Measurements from ENCODE around the gene NAALADL2.

Gene NAALADL2

DNA sequence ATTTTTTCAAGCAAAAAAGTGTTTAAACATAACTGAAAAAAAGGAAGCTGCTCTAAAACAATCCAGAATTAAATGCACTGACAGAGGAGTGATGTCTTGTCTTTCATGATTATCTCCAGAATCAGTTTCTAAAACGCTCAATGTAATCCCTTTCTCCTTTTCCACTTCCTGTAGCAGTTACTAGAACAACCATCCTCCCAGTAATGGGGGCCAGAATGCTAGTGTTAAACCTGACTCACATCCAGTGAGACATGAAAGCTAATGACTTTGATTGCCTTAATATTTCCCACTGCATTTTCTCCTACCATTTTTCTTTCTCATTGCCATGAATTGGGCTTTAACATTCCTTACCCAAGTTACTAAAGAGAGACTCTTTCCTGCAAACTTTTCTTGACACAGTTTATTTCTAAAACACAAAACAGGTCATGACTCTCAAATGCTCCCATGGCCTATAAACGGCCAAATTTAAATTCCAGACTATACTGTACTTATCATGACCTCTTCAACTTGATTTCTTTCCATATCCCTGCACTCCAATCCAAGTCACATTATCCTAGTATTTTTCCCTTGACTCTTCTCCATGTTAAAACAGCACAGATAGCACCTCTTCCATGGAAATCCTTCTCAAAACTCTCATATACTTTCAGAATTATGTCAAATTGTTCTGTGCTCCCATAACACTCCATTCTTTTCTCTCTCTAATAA is 341.4 kb downstream of the NAALADL2 start:
- DNase-seq (ENCODE audit: low spot score), result no peak

DNA sequence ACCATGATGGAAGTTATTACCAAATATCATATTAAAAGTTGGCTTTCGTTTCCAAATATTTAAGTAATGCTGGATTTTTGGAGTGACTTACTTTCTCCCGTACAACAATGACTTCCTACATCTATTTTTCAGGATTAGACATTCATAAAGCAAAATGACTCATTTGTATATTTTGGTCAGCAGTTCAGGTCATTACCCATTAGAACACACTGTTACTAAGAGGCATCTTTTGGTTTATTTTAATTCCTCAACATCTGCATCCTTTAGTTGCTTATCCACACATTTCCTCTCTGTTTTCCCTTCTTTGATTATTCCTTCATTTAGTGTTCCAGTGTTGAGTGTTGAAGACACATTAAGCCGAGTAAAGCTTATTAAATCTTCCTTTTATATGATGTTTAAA is 348.2 kb downstream of the NAALADL2 start:
- no peak for DNase-seq (ENCODE audit: low spot score)

DNA sequence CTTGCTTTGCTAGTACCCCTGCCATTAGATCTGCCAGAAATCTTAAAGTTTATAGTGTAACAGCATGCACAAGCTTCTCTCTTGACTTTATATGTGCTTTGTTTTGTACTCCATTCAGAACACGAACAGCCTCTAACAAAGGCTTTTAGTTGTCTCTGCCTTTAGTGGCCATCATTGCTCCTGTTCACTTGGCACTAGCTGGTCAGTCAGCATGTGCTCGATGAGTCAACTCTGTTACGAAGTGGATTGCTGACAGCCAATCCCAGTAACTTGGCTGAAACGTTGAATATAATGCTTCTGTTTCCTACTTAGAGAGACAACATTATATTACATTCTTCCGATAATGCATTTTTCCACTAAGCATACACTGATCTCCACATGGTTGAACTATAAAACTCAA is 349.2 kb downstream of the NAALADL2 start:
- DNase-seq (ENCODE audit: low spot score), result no peak

DNA sequence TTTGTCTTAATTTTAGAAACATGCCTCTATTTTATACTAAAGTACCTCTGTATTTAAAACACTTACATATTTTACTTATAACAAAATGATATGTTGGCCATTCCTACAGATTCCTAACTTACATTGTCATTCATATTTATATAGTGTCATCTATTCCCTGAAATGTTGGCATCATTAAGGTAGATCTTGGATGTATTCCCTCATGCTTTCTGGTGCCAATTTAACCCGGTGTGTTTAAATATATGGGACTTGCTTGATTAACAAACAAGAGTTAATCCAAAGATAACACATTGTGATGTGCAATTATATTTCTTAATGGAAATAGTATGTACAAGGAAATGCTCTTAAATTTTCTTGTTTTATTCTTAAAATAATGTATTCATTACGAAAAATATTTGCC is 352.3 kb downstream of the NAALADL2 start:
- DNase-seq (ENCODE audit: low spot score), result no peak

DNA sequence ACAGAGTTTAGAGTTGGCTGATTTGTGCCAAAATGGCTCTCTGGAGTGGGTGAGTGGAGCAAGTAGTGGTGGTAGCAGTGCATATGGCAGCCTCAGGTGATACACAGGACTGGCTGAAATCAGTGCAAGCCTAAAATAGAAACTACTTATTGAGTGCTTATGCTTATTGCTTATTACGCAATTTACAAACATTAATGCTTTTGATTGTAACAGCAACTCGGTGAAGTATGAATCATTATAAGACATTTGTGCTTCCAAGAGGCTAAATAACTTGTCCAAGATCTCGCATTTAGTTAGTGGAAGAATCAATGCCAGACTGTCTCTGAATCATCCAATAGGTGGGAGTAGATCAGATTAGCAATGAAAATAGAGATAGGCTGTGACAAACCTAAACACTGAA is 353.8 kb downstream of the NAALADL2 start:
- DNase-seq (ENCODE audit: low spot score), result no peak

DNA sequence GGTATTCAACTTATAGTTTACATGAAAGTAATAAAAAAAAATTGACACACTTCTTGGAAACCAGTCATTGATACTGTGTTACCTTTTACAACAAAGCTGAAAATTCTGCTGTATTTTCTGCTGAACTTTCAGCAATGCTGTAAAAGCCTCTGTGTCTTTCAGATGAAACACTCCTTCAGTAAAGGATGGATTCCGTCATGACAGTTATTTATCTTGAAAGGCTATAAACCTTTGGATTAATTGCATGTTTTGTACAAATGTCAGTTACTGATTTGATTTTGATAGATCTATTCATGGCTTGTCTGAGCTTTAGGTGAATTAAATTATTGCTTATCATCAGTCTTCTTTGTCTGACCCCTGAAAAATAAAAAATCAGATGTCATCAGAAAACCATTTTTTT is 355.1 kb downstream of the NAALADL2 start:
- DNase-seq (ENCODE audit: low spot score), result no peak

DNA sequence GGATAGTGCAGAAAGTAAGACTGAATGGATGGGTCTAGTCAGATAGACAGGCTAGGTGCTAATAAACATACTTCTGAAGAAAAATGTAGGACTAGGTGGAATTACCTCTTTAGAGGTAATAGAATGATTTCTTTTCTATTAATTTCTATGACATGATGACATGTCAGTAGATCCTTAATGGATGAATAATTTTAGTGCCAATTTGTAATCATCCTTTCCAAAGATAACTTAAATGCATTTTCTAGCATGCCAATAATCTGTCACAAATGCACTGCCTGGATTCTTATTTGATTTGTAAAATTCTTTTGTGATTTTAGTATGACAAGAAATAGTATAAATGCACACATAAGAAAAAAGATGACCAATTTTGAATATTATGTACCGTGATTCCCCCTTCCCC is 356.7 kb downstream of the NAALADL2 start:
- DNase-seq (ENCODE audit: low spot score), result no peak

DNA sequence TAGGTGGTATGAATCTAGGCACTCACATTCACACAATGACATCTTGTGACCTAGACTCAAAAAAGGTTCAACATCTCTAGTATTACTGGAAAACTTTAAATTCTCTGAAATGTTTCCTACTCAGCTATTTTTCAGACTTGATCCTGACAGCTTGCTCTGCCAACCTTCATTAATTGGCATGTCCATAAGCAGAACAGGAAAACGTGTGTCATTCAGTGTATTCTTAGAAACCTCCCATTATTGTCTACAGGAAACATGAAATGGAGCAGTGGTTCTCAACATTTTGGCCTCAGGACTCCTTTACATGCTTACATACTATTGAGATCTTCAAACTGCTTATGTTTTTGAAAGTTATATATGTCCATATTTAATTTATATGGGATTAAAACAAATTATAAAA is 363.2 kb downstream of the NAALADL2 start:
- DNase-seq (ENCODE audit: low spot score), result no peak

DNA sequence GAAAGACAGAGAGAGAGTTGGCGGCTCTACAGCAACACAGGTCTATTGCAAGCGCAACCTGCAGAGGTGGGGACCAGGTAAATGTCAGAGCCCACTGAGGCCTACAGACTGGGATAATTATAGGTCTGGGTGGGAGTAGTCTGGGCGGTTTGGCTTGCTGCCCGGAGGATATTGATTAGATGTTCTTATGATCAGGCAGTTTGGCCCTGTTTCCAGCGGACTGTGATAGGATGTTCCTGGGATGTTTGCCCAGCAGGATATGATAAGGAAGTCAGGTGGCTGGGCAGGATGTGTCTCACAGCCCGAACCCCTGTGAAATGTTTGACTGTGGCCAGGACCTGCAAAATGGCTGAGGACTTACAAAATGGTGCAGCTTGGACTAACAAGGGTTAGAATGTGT is 364.9 kb downstream of the NAALADL2 start:
- no peak for DNase-seq (ENCODE audit: low spot score)

DNA sequence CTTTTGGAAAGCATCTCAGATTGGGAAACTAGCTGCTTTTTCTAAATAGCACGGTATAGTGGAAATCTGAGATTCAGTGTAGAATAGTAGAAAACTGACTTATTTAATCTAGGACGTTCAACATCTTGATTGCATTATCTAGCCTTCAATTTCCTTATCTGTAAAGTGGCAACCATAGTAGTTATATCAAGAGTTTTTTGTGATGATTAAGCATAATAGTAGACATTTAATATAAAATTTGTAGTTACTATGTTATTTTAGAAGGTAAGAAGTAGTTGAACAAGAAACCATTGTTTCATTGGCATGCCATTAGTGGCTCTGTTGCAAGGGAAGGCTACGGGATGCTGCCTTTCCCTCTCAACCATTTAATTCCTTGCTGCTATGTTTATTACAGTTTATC is 367.3 kb downstream of the NAALADL2 start:
- DNase-seq (ENCODE audit: low spot score), result no peak

DNA sequence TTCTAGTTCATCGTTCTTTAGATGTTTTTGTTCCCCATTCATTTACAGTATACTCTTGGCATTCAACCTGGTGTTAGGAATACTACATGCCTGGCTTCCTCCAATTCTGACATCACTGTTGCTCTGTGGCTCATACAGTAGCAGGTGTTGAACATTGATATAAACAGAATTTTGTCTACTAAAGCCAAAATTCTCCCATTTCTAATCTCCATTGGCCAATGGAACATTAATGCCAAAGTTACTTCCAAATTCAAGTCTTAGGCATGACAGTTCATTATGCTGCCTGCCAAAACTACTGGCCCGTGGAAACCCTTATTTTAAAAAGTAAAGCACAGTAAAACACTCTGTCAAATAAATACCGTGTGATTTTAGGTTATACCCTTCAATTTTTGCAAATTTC is 368.0 kb downstream of the NAALADL2 start:
- no peak for DNase-seq (ENCODE audit: low spot score)

DNA sequence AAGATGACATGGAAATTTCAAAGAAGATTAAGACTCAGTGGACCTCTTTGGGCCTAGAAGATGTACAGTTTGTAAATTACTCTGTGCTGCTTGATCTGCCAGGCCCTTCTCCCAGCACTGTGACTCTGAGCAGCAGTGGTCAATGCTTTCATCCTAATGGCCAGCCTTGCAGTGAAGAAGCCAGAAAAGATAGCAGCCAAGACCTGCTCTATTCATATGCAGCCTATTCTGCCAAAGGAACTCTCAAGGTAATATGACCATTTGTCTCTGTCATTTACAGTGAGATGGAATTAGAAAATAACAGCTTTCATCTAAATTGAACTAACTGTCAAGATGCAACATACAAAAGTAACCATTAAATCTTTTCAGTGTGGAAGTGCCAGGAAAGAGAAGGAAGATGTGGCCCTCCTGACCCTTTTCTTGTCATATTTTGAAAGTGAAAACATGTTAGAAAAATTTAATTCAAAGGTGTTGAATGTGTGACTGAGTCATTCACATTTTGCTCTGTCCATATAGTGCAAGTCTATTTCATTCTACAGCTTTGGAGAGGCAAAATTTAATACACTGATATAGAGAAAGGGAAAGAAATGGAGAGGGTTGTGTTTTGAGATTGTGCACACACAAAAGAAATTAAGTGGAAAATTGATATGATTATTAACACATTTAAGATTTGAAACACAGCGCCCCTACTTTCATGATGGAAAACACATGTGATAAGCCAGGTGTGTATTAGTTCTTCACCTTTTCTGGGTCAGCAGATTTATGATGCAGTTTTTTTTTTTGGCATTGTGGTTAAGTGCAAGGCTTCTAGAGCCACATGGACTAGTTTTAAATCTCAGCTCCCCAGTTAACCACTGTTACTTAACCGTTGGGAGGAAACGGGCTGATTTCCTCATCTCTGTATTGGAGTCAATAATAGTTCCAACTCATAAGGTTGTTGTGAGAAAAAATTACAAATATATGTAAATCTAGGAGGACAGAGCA is 375.1 kb downstream of the NAALADL2 start:
- DNase-seq (ENCODE audit: low spot score), result no peak

DNA sequence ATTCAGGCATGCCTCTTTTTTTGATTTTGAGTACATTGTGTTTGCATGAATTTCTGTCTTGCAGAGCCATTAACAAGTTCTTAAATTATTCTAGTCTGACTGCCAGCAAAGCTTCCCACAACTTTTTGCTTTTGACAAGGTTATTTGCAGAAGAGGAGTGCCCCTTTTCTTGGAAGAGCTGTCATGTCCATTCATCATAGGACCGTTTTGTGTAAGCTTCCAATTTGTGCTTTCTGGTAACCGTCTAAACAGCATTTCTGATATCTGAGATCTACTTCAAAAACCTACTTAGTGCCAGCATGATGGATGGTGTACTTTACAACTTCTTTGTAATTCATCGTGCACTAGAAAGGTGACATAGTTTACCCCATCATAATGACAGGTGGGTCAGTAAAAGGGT is 379.7 kb downstream of the NAALADL2 start:
- no peak for DNase-seq (ENCODE audit: low spot score)

DNA sequence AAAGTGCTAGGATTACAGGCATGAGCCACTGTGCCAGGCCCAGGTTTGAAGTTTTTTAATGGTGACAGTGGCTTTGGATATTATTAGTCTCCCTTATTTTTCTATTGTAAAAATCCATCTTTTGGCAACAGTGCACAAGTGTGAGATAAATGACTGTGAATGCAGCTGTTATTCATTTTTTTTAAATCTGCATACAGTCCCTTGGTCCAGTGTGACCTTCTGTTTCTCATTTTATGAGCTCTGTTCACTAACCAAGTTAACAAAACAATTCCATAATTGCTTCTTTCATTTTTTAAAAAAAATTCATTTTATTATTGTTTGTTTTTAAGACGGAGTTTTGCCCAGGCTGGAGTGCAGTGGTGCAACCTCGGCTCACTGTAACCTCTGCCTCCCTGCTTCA is 381.8 kb downstream of the NAALADL2 start:
- no peak for DNase-seq (ENCODE audit: low spot score)

DNA sequence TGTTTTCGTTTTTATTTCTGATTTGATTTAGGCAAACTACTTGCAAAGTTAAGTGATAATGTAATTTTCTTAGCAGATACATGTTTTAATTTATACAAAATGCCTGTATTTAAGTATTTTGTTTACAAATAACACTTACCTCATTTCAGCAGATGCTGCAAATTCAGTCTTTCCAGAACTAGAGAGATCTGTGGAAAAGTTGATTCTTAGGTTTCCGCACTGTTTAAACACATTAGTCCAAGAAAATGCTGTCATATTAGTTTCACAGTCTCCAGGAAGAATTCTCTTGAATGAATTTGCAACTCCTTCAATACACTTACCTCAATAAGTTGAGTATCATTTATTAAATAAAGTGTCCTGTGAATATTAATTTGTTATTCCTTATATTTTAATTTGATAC is 383.1 kb downstream of the NAALADL2 start:
- DNase-seq (ENCODE audit: low spot score), result no peak

DNA sequence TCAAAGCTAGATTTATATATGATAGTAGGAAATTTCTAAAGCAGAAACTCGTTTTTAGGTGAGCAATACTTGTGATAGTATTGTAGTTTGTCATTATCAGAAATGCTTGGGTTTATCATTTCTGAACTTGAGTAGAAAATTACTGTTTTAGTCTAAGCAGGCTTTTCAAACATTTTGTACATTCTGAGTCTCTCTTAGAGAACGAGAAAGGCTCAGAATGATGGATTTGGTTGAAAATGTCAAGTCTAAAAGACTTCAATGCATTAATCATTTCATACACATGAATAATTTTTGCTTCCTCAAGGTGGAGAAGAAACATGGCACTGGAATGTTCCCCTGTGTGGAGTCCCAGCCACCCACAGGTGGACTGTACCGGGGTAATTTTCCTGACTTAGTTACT is 387.1 kb downstream of the NAALADL2 start:
- DNase-seq (ENCODE audit: low spot score), result no peak

DNA sequence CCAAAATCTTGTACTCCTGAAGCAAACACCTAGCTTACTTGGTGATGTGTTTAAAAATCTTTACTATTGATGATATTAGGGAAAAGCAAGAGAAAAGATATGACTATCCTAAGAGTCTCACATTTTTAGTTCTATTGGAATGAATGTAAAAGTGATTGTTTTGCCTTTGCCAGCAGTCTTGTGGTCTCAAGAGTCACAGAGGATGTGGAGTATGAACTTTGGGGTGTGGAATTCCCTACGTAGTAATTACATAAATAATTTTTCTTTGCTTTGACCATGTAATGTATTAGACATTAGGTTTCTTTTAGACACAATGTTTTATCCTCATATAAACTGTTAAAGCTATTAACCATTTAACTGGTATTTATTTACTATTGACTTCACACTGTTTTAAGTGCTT is 387.6 kb downstream of the NAALADL2 start:
- no peak for DNase-seq (ENCODE audit: low spot score)

DNA sequence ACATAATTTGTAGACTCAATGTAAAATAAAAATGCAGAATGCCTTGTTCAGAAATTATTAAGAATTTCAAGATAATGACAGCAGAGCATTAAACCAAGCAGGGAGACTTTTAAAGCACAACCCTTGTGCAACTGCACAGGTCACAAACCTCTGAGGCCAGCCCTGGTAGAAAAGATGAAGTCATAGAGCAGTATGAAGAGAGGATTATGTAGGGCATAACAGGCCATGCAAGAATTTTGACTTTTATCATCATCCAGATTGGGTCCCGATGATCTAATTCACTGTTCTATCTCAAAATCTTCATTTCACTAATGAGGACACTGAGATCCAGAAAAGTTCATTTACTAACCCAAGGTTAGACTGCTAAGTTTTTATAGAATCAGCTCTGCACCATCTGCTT is 388.5 kb downstream of the NAALADL2 start:
- no peak for DNase-seq (ENCODE audit: low spot score)

DNA sequence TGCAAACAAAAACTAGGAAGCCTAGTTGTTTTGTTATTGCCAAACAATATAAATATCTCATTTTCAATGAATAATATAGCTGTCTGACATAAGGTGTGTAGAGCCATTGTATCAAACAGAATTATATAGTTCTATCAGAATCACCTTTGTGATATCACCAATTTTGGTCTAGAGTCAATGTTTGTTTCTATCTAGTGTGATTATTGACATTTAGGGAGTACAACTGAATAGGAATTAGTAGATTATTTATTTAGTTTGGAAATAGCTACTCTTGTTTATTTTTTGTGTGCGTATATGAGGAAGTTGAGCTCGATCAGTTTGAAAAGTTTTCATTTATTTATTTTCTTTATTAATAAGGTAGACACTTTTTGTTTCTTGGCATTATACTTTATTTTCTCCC is 389.7 kb downstream of the NAALADL2 start:
- no peak for DNase-seq (ENCODE audit: low spot score)

DNA sequence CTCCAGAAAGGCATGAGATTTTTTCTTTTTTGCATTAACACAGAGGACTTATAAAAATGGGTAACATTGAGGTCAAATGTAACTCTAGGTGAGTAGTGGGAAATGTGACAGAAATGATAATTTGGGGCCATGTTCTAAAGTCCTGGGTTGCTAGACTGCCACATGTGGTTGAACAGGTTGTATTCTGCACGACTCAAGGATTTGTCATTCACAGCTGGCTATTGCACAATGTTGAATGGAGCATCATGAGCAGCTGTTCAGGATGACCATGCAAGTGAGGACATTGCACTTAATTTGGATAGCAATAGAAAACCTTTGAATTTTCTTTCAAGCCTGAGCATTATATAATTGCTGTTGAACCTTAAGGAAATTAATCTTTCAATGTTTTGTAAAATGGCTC is 396.6 kb downstream of the NAALADL2 start:
- DNase-seq (ENCODE audit: low spot score), result no peak

DNA sequence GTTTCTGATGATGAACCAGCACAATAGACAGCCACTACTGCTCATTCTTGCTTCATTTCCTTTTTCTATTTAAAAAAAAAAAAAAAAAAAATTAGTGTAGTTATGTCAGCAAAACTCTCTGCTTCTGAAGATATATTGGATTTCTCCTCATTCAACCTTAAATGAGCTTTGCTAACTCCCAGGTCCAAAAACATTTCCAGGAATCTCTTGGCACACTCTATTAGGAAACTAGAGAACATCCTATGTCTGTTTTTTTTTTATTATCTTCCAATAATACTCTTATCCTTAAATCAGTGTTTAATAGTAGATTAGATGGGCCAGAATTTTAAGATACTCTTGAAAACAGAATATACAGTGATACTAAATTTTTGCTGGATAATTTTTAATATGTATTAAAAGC is 398.0 kb downstream of the NAALADL2 start:
- no peak for DNase-seq (ENCODE audit: low spot score)

DNA sequence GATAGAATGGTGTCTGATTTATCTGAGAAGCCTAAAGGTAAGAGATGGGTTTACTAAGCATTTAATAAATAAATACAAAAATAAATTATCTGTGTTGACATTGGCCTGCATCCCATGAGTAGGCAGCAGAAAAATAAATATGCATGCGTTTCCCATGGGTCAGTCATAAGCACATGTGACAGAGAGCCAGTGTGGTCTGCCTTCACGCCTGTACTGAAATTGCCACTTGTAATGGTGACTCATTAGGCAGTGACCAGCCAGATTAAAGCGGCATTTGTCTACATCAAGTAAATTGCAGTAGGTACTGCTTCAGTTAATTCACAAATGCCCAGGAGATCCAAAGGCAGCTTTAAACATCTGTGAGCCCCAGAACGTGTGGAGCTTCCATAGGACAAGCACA is 399.6 kb downstream of the NAALADL2 start:
- DNase-seq (ENCODE audit: low spot score), result no peak

DNA sequence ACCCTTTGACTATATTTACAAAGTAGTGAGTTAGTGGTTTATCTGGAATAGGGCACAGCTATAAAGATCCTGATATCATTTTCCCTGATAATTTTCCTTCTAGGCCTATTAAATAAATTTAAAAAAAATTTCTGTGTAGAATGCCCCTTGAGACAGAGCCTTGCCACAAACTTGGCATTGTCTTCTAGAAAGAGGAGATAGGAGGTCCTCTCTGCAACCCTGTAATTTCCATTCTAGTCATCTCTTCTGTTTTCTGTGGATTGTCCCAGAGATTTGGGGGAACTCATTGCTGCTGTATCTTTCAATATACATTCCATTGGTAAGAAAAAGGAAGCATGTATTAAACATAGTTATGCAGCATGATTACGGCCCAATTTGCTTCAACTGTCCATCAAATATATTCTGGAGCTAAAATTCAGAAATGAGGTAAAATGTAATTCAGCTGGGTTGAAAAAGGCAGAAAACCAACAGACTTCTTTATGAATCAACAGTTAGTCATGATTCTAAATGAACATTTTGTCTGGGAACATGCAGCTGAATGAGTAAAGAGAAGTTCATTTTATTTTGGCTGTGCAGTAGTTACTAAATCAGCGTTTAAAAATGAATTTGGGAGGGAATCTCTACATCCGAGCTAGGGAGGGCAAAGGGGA is 401.1 kb downstream of the NAALADL2 start:
- no peak for DNase-seq (ENCODE audit: low spot score)
